GM19372 (cell line): ENCODE results near the gene SLC6A11.

Experiments used
- ATAC-seq: cut with Tn5 transposase; IDR thresholded peaks from one replicate; pipeline ENCODE4 v1.9.1; 2021; ENCODE audit warnings: mild to moderate bottlenecking, low read depth, moderate library complexity; ENCODE audit not compliant: unreplicated experiment

The SLC6A11 gene

GRCh38 chr3:10949197-10949596 is 133.2 kb downstream of the SLC6A11 start:
- no peak for ATAC-seq

- no peak for ATAC-seq
Measured at GRCh38 chr3:10950476-10951294, 134.7 kb downstream of the SLC6A11 start.

GRCh38 chr3:10951295-10951926 is 135.4 kb downstream of the SLC6A11 start:
- ATAC-seq, result no peak

- ATAC-seq, result no peak
Measured at GRCh38 chr3:10952525-10952924, 136.5 kb downstream of the SLC6A11 start.

GRCh38 chr3:10954740-10955139 is 138.7 kb downstream of the SLC6A11 start:
- no peak for ATAC-seq

- no peak for ATAC-seq
Measured at GRCh38 chr3:10955711-10956453, 139.9 kb downstream of the SLC6A11 start.

- no peak for ATAC-seq
Measured at GRCh38 chr3:10956531-10956930, 140.5 kb downstream of the SLC6A11 start.

GRCh38 chr3:10956986-10957385 is 141.0 kb downstream of the SLC6A11 start:
- ATAC-seq, result no peak

GRCh38 chr3:10957976-10958749 is 142.1 kb downstream of the SLC6A11 start:
- no peak for ATAC-seq

GRCh38 chr3:10960255-10960654 is 144.2 kb downstream of the SLC6A11 start:
- ATAC-seq, result no peak

GRCh38 chr3:10961921-10962320 is 145.9 kb downstream of the SLC6A11 start:
- no peak for ATAC-seq

GRCh38 chr3:10962481-10963036 is 146.5 kb downstream of the SLC6A11 start:
- ATAC-seq, result no peak

GRCh38 chr3:10964537-10965167 is 148.6 kb downstream of the SLC6A11 start:
- ATAC-seq, result no peak

- no peak for ATAC-seq
Measured at GRCh38 chr3:10968401-10968800, 152.4 kb downstream of the SLC6A11 start.

GRCh38 chr3:10970306-10970960 is 154.4 kb downstream of the SLC6A11 start:
- no peak for ATAC-seq

- ATAC-seq, result no peak
Measured at GRCh38 chr3:10972072-10972782, 156.2 kb downstream of the SLC6A11 start.

GRCh38 chr3:10973046-10973595 is 157.1 kb downstream of the SLC6A11 start:
- ATAC-seq, result no peak

- ATAC-seq, result no peak
Measured at GRCh38 chr3:10974131-10974530, 158.1 kb downstream of the SLC6A11 start.
